ENCODE data around the gene EIF2B4. TPM values are rescaled to one million over a fixed set of nuclear protein-coding genes. Genes with fewer than 3 reads are reported as not detected.
A peak's percentile ranks its signal among the peaks of the same experiment; 100 is the strongest.

Gene EIF2B4
- total and polyA plus RNA-seq, 9 of the 15 experiments (the other 6 are each of a cell fraction or from before 2014, with no cell fraction given): 29.7 to 80.3 (median 58.9) TPM

- ChIA-PET POLR2A (interaction anchor here (0.5 to 1.8 kb wide), 10 partner anchors 10 to 392 kb away, joined by 3 to 20 read pairs (median 4); partner anchors contain the start of genes EIF2B4, MPV17 and SNX17), CTCF (ENCODE audit: low intra/inter-chr PET ratio) (interaction anchor here (0.6 kb wide), 1 partner anchor 962 kb away, joined by 3 read pairs; no protein-coding TSS in a partner anchor)
- H3K9me3 ChIP-seq (replicated peaks; ENCODE audit: control insufficient read depth, insufficient read depth, low read depth, low read length): no peaks in the 10 kb centered on the region
- no peaks in the 10 kb centered on the region for H4K20me1 ChIP-seq (replicated peaks; ENCODE audit: control insufficient read depth, insufficient read depth, low read length)
- peaks cover 14% of the 10 kb centered on the region for H3K36me3 ChIP-seq (ENCODE audit: control insufficient read depth, insufficient read depth, low read length)
- peak; percentile 15 for ATAC-seq
- intact Hi-C loops (cut with micrococcal nuclease): no loop called here
- H3K4me2 ChIP-seq (ENCODE audit: insufficient read depth, low read length): peak overlapping the region; percentile 57
- peak; percentile 96 for FAIRE-seq
- peak in 2 of 4 experiments; percentile 32 to 83 for DNase-seq (ENCODE audit: extremely low read depth in 1 of 4, low spot score in 3 of 4)
- peaks cover 12 to 19% of the 10 kb centered on the region in 2 experiments; a peak in 4 of 5 replicates for H3K4me1 ChIP-seq (replicated peaks in 1 of 2; ENCODE audit: control insufficient read depth in 2 of 2, insufficient read depth in 2 of 2, low read length in 2 of 2)
- no peaks in the 10 kb centered on the region for H3K27me3 ChIP-seq (ENCODE audit: control insufficient read depth in 2 of 2, insufficient read depth in 2 of 2, low read length in 2 of 2)
- H2AFZ ChIP-seq (ENCODE audit: low read depth, low read length): no peak overlapping the region
- 10% methylated on average over 7 of the region's 7 CpGs for WGBS (ENCODE audit: insufficient coverage, low coverage, missing lambda C conversion rate)
- BruUV-seq (replicated peaks): no TSS peak
- H3K9ac ChIP-seq (ENCODE audit: insufficient read depth in 1 of 2, low read depth in 2 of 2, low read length in 2 of 2): peak overlapping the region; percentile 73 to 97; a peak in 3 of 4 replicates
- in situ Hi-C loops (cut with MboI): no loop called here
- no peak overlapping the region for H3K4me3 ChIP-seq
- peaks cover 93% of the 10 kb centered on the region for H3K79me2 ChIP-seq (ENCODE audit: control insufficient read depth, insufficient read depth, low read length)
- peak overlapping the region; percentile 98 for H3K27ac ChIP-seq (ENCODE audit: extremely low read depth, low read depth, low read length)
- H3K9me1 ChIP-seq (ENCODE audit: control insufficient read depth, insufficient read depth, low read length): no peaks in the 10 kb centered on the region
- TF ChIP-seq ZNF589 (CRISPR knock-in tag; IDR thresholded peaks at IDR 0.05; ENCODE audit: low read depth): no peak; the same call in 1 of the 2 replicates
- no peak for TF ChIP-seq ZNF239 (CRISPR knock-in tag; IDR thresholded peaks at IDR 0.05)
- no peak for TF ChIP-seq ZBTB43 (CRISPR knock-in tag; IDR thresholded peaks at IDR 0.05)
- no peak for TF ChIP-seq ZNF655 (CRISPR knock-in tag; IDR thresholded peaks at IDR 0.05)
- TF ChIP-seq THRA (IDR thresholded peaks at IDR 0.05): peak; percentile 40; the same call in 1 of the 2 replicates
- peak; percentile 65 for TF ChIP-seq ATF7 (IDR thresholded peaks at IDR 0.05)
- peak; percentile 37 for TF ChIP-seq NR2C1 (IDR thresholded peaks at IDR 0.05)
- no peak for TF ChIP-seq NR2C1 (tag; IDR thresholded peaks at IDR 0.05)
- peak in 1 of 2 experiments; percentile 49; a peak in 1 of 4 replicates for TF ChIP-seq ZNF639 (CRISPR knock-in tag; conservative IDR thresholded peaks at IDR 0.05 in 1 of 2, IDR thresholded peaks at IDR 0.05 in 1 of 2)
- TF ChIP-seq TBL1XR1 (IDR thresholded peaks at IDR 0.05; ENCODE audit: low read length in 2 of 2): no peak
- TF ChIP-seq RNF219 (CRISPR knock-in tag; IDR thresholded peaks at IDR 0.05): no peak
- no peak for TF ChIP-seq POLR2AphosphoS2 (IDR thresholded peaks at IDR 0.05; ENCODE audit: low read length)
- 0 out of 2 replicates have a peak, but pooled peaks have one; percentile 3 for TF ChIP-seq BCOR (IDR thresholded peaks at IDR 0.05)
Observed at GRCh38 chr2:27353762-27354596, 16.2 kb downstream of the EIF2B4 start.

Measured in K562 (cell line).